DOHH2 (cell line): ENCODE measurements around the gene ITPK1.

Experiments
- H3F3A ChIP-seq: fragments of 200-600 bp; sonication (generic), shearing (Covaris generic); 2 replicates; pipeline ENCODE4 v1.6.0; 2016; ENCODE audit warnings: antibody characterized with exemption, mild to moderate bottlenecking; ENCODE audit not compliant: control insufficient read depth, insufficient read depth
- H3K27ac ChIP-seq: fragments of 200-600 bp; sonication (generic); 2 replicates; pipeline ENCODE4 v1.5.1; 2014; ENCODE audit warnings: low read depth, mild to moderate bottlenecking, low read length, moderate library complexity
- H3K27me3 ChIP-seq: fragments of 200-600 bp; sonication (generic); 2 replicates; pipeline ENCODE4 v1.6.1; 2014; ENCODE audit warnings: mild to moderate bottlenecking, low read length, mixed read lengths; ENCODE audit not compliant: control insufficient read depth
- H3K36me3 ChIP-seq: fragments of 200-600 bp; sonication (generic); 2 replicates; pipeline ENCODE4 v1.6.1; 2014; ENCODE audit warnings: mild to moderate bottlenecking, low read length, moderate library complexity, mixed read lengths; ENCODE audit not compliant: control insufficient read depth
- H3K4me1 ChIP-seq: fragments of 200-600 bp; sonication (generic); 2 replicates; pipeline ENCODE4 v1.6.1; 2014; ENCODE audit warnings: mild to moderate bottlenecking, low read length, mixed read lengths; ENCODE audit not compliant: control insufficient read depth
- H3K4me2 ChIP-seq: fragments of 200-600 bp; sonication (generic); 2 replicates; pipeline ENCODE4 v1.6.0; 2014; ENCODE audit warnings: mild to moderate bottlenecking, low read length, moderate library complexity
- H3K4me3 ChIP-seq: fragments of 200-600 bp; sonication (generic); 2 replicates; pipeline ENCODE4 v1.5.1; 2014; ENCODE audit warnings: mild to moderate bottlenecking, low read length, mixed read lengths
- H3K79me2 ChIP-seq: fragments of 200-600 bp; sonication (generic); 2 replicates; pipeline ENCODE4 v1.6.1; 2014; ENCODE audit warnings: mild to moderate bottlenecking, low read length, mixed read lengths; ENCODE audit not compliant: control insufficient read depth
- H3K9me2 ChIP-seq: fragments of 200-600 bp; sonication (generic); replicated peaks from 2 replicates; pipeline ENCODE4 v1.6.1; 2014; ENCODE audit warnings: mild to moderate bottlenecking, low read length, mixed read lengths; ENCODE audit not compliant: control insufficient read depth
- H3K9me3 ChIP-seq: fragments of 200-600 bp; sonication (generic); 2 replicates; pipeline ENCODE4 v1.6.1; 2014; ENCODE audit warnings: antibody characterized with exemption, low read length, mixed read lengths; ENCODE audit not compliant: control insufficient read depth, insufficient read depth
- H4K20me1 ChIP-seq: fragments of 200-600 bp; sonication (generic); 2 replicates; pipeline ENCODE4 v1.6.0; 2014; ENCODE audit warnings: low read depth, mild to moderate bottlenecking, antibody characterized with exemption, low read length, moderate library complexity; ENCODE audit not compliant: control insufficient read depth, insufficient read depth
- EZH2phosphoT487 ChIP-seq: fragments of 200-600 bp; sonication (generic); IDR thresholded peaks from 2 replicates; pipeline ENCODE4 v1.6.1; 2017; ENCODE audit warnings: borderline replicate concordance, mild to moderate bottlenecking, antibody characterized with exemption, low read length, moderate library complexity, mixed read lengths
- TF ChIP-seq, protein P1 (sequence below): fragments of 200-600 bp; sonication (generic); IDR thresholded peaks from one replicate; pipeline ENCODE4 v1.5.1; 2014; ENCODE audit warnings: antibody characterized with exemption, mild to moderate bottlenecking, low read depth, low read length; ENCODE audit not compliant: poor library complexity, severe bottlenecking

Gene ITPK1

DNA sequence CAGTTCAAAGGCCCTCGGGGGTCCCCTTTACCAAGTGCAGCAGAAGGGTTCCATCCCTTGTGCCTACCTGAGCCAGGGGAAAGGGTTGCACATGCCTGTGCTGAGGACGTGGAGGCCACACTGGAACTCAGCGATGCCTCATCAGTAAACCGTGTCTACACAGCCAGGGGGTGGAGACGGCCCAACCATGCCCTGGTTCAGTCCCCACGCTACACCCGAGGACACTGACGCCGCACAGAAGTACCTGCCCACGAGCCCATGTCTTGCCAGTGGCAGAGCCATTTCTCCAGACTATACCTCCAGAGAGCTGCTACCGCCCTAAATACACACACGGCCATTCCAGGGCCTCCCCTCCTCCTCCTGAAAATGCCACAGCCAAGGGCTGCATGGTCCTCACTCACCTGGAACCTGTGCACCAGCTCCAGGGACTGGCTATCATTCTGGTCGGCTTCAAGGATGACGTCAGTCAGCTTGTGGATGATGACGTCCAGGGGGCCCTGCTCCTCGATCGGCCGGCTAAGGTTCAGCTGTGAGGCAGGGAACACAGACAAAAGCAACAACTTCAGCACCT, 99.4 kb downstream of the ITPK1 start:
- Histone ChIP-seq H3K9me2 (no peaks in the 10 kb centered on the region), H3K4me3 (no peak overlapping the region), H3K4me1 (no peaks in the 10 kb centered on the region), H3F3A (no peaks in the 10 kb centered on the region), H3K79me2 (no peaks in the 10 kb centered on the region), H3K4me2 (no peak overlapping the region), H3K9me3 (no peaks in the 10 kb centered on the region), H4K20me1 (no peaks in the 10 kb centered on the region), H3K36me3 (no peaks in the 10 kb centered on the region), H3K27ac (no peak overlapping the region), H3K27me3 (no peaks in the 10 kb centered on the region)
- TF ChIP-seq, protein P1, sequence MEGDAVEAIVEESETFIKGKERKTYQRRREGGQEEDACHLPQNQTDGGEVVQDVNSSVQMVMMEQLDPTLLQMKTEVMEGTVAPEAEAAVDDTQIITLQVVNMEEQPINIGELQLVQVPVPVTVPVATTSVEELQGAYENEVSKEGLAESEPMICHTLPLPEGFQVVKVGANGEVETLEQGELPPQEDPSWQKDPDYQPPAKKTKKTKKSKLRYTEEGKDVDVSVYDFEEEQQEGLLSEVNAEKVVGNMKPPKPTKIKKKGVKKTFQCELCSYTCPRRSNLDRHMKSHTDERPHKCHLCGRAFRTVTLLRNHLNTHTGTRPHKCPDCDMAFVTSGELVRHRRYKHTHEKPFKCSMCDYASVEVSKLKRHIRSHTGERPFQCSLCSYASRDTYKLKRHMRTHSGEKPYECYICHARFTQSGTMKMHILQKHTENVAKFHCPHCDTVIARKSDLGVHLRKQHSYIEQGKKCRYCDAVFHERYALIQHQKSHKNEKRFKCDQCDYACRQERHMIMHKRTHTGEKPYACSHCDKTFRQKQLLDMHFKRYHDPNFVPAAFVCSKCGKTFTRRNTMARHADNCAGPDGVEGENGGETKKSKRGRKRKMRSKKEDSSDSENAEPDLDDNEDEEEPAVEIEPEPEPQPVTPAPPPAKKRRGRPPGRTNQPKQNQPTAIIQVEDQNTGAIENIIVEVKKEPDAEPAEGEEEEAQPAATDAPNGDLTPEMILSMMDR: no peak
- TF ChIP-seq EZH2phosphoT487: no peak

GRCh38 chr14:93015505-93015904, 100.2 kb downstream of the ITPK1 start:
- Histone ChIP-seq H4K20me1 (no peaks in the 10 kb centered on the region), H3K4me1 (no peaks in the 10 kb centered on the region), H3K4me3 (no peak overlapping the region), H3K27me3 (no peaks in the 10 kb centered on the region), H3K79me2 (no peaks in the 10 kb centered on the region), H3K27ac (no peak overlapping the region), H3F3A (no peaks in the 10 kb centered on the region), H3K9me2 (no peaks in the 10 kb centered on the region), H3K9me3 (no peaks in the 10 kb centered on the region), H3K36me3 (no peaks in the 10 kb centered on the region), H3K4me2 (no peak overlapping the region)
- TF ChIP-seq, protein P1: no peak
- no peak for TF ChIP-seq EZH2phosphoT487

DNA sequence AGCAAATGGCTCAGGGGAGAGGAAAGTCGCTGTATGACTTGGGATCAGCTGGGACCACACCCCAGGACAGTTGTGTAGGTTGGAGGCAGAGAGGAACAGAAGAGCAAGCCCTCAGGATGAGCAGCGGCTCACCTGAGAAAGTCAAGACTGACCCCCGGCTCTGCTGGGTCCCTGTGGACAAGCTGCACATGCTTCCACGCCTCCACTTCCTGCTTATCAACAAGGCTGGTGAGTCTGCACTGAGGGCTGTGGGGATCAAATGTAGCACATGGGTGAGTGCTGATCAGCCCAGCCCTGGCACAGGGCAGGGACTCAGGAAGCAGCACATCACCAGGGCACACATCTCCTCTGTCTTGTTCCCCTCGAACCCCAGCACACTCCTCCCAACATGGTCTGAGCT, 100.7 kb downstream of the ITPK1 start:
- Histone ChIP-seq H3F3A (no peaks in the 10 kb centered on the region), H3K79me2 (no peaks in the 10 kb centered on the region), H3K27ac (no peak overlapping the region), H3K9me3 (no peaks in the 10 kb centered on the region), H3K27me3 (no peaks in the 10 kb centered on the region), H3K9me2 (no peaks in the 10 kb centered on the region), H4K20me1 (no peaks in the 10 kb centered on the region), H3K4me2 (no peak overlapping the region), H3K36me3 (no peaks in the 10 kb centered on the region), H3K4me3 (no peak overlapping the region), H3K4me1 (no peaks in the 10 kb centered on the region)
- TF ChIP-seq, protein P1: no peak
- no peak for TF ChIP-seq EZH2phosphoT487
